GM19099 (cell line): ENCODE measurements around the gene ARFGEF2.

Experiments
- POLR2A ChIP-seq: IDR thresholded peaks from 3 replicates; pipeline ENCODE4 v1.6.1; 2011; ENCODE audit warnings: low read depth; ENCODE audit not compliant: insufficient read length; ENCODE audit errors: extremely low read depth

ARFGEF2 gene

DNA sequence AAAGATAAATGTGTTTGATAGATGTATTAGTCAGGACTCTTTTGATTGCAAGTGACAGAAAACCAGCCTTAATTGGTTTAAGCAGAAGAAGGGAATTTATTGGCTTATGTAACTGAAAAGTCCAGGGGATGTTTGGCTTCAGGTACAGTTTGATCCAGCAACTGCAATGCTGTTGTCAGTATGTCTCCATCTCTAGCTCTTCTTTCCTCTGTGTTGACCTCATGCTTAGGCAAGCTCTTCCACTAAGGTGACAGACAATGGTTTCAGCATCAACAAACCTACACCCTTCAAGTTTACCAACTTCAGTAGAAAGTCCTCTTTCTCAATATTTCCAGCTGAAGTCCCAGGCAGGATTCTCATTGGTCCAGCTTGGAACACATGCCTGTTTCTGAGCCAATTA is 28.1 kb upstream of the ARFGEF2 start:
- TF ChIP-seq POLR2A: no peak

DNA sequence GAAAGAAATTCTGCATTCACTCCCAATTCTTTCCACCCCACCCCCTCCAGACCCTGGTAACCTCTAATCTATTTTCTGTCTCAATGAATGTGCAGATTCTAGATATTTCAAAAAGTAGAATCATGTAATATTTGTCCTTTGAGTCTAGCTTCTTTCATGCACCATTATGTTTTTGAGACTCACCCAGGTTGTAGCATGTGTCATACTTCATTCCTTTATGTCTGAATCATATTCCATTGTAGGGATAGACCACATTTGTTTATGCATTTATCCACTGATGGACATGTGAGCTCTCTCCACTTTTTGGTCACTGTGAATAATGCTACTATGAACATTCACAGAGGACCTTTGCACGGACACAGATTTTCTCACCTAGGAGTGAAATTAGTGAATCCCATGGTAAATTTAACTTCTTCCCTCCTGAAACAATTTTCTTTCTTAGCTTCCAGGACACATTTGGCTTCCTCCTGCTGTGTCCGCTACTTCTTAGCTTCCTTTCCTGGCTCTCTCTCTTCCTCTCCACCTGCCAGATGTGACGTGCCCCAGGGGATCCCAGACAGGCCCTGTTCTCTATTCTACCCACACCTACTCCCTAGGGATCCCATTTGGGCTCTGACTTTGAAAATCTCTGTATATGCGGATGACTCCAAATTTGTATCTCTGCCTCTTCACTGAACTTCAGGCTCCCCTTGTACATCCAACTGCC is 24.1 kb upstream of the ARFGEF2 start:
- no peak for TF ChIP-seq POLR2A

DNA sequence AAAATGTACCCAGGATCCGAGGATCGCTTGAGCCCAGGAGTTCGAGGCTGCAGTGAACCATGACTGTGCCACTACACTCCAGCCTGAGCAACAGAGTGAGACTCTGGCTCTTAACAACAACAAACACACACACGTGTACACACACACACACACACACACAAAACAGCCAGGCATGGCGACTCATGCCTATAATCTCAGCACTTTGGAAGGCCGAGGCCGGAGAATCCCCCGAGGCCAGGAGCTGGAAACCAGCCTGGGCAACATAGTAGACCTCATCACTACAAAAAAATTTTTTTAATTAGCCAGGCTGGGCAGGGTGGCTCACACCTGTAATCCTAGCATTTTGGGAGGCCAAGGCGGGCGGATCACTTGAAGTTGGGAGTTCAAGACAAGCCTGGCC is 23.3 kb upstream of the ARFGEF2 start:
- no peak for TF ChIP-seq POLR2A

DNA sequence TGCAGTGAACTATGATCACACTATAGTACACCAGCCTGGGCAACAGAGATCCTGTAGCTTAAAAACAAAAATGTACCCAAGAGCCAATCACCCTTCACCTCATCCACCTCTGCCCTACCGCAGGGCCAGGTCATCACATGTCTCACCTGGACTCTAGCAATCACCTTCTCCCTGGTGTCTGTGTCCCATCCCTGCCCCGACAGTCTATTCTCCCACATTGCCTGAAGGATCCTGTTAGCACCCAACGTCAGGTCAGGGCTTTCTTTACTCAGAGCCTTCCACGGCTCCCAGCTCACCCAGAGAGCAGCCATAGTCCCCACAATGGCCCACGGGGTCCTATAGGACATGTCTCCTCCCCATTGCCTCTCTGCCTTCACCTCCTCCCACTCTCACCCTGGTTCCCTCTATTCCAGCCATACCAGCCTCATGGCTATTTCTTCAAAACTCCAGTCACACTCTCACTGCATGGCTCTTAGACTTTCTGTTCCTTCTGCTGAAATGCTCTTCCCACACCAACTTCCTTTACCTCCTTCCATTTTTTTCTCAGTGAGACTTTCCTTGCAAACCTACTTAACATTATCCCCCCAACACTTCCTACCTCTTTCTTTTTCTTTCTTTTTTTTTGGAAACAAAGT is 22.5 kb upstream of the ARFGEF2 start:
- TF ChIP-seq POLR2A: no peak

DNA sequence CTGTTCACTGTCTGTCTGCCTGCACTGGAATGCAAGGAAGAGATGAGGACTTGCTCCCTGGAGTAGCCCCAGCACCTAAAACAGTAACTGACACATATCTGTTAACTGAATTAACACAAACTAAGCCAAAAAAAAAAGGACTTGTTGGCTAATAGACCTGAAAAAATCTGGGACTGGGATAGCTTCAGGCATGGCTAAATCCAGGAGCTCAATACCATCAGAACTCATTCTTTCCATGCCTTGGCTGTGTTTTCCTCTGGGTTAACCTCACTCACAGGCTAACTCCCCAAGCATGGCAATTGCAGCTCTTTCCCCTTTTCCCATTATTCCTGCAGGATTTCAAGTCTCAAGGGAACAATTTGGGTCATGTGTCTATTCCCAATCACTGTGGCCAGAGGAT is 21.6 kb upstream of the ARFGEF2 start:
- no peak for TF ChIP-seq POLR2A

DNA sequence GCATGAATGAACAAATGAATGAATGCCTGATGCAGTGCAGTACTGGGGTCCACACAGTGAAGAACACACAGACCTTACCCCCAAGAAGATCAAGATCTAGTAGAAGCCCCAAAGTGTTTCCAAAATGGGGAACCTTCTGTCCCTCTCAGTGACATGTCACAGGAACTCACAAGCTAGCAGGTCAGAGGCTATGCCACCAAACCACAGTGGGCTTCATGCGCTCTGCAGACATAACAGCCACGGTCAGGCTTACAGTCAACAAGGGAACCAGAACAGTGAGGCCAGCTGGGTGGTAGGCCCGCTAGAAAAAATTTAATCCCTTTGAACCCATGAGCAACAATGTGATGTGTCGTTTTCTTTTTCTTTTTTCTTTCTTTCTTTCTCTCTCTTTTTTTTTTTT is 20.2 kb upstream of the ARFGEF2 start:
- no peak for TF ChIP-seq POLR2A

DNA sequence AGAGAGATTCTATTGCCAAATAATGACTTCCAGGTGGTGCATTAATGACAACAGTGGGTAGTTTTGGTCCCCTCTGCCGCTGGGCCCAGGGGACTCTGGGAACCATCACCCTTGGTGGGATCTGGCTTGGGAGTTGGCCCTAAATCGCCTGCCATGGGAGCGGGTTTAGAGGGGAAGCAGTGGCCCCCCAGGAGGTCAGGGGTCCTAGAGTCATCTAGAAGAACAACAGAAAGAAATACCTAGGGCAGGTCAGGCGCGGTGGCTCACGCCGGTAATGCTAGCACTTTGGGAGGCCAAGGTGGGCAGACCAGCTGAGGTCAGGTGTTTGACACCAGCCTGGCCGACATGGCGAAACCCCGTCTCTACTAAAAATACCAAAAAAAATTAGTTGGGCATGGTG is 17.8 kb upstream of the ARFGEF2 start:
- no peak for TF ChIP-seq POLR2A

DNA sequence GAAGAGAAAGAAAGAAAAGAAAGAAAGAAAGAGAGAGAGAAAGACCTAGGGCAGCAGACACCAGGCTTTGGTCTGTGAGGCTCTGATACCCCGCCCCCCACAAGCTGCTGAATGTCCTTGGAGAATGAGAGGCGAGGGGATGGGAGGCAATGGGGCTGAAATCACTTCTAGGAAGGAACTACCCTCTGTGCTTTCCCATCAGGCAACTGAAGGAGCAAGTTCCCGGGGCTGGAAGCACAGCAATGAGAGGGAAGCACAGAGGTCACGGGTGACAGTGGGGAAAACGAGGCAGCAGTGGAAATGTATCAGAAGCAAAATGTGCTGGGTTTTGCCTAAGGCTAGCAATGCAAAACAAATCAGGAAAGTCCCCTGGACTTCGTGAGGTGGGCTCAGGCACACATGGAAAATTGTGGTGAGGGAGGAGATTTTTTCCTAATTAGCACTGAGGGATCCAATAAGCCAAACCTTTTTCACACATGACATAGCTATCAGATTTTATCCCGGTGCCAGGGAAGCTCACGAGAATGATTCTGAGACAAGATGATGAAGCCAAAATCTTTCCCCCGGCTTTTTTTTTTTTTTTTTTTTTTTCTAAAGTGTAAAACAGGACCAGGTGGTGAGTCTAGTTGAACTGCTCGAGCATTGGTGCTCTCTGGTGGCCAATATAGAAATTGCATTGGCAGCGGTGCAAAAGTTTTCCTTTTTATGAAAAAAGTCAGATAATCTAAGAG is 16.8 kb upstream of the ARFGEF2 start:
- TF ChIP-seq POLR2A: no peak

DNA sequence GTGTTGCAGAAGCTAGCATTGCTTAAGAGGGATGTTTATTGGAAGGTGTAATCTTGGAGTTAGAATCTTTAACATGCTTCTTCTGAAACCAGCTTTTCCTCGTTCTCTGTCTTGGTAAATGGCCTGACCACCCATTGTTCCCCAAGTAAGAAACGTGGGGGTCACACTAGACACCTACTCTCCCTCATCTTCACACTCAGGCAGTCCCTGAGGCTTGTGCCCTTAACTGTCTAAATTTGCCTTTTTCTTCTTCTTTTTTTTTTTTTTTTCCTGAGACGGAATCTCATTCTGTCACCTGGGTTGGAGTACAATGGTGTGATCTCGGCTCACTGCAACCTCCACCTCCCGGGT is 16.2 kb upstream of the ARFGEF2 start:
- TF ChIP-seq POLR2A: no peak

DNA sequence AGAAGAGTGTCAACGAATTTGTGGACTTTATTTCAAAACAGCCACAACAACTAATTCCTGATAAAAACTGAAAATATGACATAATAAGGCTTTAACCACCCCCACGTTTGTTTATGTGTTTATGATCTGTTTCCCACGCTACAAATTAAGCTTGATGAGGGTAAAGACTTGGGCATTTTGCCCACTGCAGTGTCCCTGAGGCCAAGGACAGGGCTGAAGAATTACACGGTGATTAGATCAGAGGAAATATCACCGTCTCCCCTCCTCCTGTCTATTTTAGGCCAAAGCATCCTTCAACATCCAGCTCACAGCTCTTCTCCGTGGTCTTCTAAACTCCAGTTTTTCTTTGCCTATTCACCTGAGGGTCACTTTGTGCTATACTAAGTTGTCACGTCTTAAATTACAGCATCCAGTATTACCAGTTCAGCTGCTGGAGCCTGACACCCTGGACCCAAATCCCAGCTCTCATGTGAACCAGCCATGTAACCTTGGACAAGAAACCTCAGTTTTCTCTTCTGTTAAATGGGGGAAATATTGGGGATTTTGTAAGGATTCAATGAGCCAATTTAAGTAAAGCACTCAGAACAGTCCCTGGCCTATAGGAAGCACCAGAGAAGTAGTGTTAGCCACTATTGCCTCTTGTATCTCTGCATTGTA is 15.2 kb upstream of the ARFGEF2 start:
- TF ChIP-seq POLR2A: no peak

DNA sequence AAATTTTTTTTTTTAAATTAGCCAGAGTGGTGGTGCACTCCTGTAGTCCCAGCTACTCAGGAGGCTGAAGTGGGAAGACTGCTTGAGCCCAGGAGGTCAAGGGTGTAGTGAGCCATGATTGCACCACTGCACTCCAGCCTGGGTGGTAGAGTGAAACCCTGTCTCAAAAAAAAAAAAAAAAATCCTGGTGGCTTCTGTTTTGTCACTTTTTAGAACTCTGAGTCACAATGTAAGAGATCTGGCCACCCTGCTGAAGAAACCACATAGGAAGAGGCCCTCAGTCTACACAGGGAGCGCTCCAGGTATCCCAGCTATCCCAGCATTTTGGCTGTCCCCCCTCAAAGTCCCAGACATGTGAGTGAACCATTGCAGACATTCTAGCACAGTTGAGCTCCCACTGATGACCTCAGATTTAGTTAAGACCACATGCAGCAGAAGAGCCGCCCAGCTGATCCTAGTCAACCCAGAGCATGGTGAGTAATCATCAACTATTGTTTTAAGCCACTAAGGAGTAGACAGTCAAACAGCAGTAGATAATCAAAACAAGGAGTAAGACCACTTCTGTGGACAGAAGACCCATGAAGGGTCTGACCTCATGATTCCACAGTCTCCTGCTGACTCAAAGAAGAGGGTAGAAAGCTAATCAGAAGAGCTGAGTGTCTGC is 12.7 kb upstream of the ARFGEF2 start:
- TF ChIP-seq POLR2A: no peak

DNA sequence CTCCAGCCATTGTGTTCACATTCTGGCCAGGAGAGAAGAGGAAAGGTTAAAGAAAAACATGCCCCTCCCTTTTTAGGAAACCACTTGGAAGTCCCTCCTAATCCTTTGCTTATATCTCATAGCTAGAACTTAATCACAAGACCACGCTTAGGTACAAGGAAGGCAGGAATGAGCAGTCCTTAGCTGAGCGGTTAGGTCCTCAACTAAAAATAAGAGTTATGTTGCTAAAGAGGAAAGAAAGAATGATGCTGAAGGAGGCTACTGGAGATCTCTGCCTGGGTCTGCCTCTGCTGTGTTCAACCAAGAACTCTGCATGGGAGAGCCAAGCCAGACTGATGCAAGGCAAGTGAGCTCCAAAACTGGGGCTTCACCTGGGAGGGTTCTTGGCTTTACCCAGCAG is 11.6 kb upstream of the ARFGEF2 start:
- TF ChIP-seq POLR2A: no peak

DNA sequence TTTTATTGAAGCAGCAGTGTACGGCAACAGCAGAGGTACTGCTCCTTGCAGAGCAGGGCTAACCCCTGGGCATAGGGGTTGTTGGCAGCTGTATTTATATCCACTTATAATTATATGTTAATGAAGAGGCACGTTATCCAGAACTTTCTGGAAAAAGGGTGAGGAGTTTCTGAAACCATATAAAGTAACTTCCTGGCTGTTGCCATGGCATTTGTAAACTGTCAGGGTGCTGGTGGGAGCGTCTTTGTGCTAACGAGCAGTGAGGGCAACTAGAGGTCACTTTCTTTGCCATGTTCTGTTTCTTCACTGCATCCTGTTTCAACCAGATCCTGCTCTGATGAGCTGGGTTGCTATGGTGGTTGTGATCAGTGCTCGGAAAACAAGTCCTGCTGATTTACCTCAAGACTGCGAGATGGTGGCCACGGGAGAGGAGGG is 11.1 kb upstream of the ARFGEF2 start:
- TF ChIP-seq POLR2A: no peak

DNA sequence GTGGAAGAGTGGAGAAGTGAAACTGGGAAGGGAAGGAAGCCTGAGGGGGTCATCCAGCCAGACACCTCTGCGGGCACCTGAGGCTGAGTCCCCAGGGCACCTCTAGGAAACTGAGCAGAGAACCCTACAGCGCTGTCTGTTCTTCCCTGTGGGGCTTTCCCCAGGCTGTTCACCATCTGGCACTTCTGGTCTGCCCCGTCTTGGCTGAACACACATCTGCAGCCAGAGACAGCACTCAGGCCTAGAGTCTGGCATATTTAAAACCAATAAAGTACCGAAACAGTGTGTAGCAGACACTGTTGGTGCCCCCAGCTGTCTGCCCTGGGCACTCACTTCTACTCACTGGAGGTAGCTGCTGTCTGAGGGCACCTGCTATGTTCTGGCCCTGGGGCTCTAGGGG is 9.4 kb upstream of the ARFGEF2 start:
- TF ChIP-seq POLR2A: no peak

DNA sequence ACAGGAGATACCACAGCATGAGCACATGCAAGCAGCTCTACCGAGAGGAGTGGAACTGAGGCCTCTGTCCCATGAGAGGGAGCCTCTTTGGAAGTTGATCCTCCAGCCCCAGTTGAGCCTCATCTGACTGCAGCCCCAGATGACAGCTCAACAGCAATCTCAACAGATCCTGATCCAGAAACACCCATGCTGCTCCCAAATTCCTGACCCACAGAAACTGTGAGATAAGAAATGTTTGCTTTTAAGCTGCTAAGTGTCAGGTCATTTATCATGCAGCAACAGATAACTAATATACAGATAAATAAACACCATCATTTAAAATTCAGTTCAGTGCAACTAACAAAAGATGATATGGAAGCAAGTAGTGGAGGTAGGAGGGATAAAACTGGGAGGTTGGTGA is 4.8 kb upstream of the ARFGEF2 start:
- no peak for TF ChIP-seq POLR2A
